Thymus (tissue), 11 donors: ENCODE measurements around the gene NBAS. TPM values are rescaled to one million over a fixed set of nuclear protein-coding genes. Genes with fewer than 3 reads are reported as not detected.

ENCODE experiments used
- DNase-seq, 9 donors: peaks; one replicate each; pipeline ENCODE4 v3.0.0-alpha.2; 2013; ENCODE audit warnings: low spot score in 9 of 9, low read depth in 6 of 9, missing footprints in 1 of 9
- H3K27ac ChIP-seq, 2 donors: one replicate each; pipeline ENCODE4 v1.5.1; 2013; ENCODE audit warnings: control low read depth in 1 of 2, low read depth in 1 of 2, low read length in 1 of 2, mild to moderate bottlenecking in 1 of 2, moderate library complexity in 1 of 2
- H3K27me3 ChIP-seq, 2 donors: one replicate each; pipeline ENCODE4 v1.5.1; 2013; ENCODE audit warnings: low read length in 1 of 2; ENCODE audit not compliant: control insufficient read depth in 2 of 2, insufficient read depth in 1 of 2
- H3K36me3 ChIP-seq, 2 donors: one replicate each; pipeline ENCODE4 v1.5.1; 2013; ENCODE audit warnings: low read length in 1 of 2, mild to moderate bottlenecking in 1 of 2, moderate library complexity in 1 of 2; ENCODE audit not compliant: control insufficient read depth in 2 of 2, insufficient read depth in 2 of 2
- H3K4me1 ChIP-seq, 2 donors: one replicate each; pipeline ENCODE4 v1.5.1; 2013; ENCODE audit warnings: low read length in 2 of 2; ENCODE audit not compliant: control insufficient read depth in 2 of 2, insufficient read depth in 2 of 2
- H3K4me3 ChIP-seq, 2 donors: one replicate each; pipeline ENCODE4 v1.5.1; 2013; ENCODE audit warnings: low read length in 2 of 2, control low read depth in 1 of 2, mild to moderate bottlenecking in 1 of 2
- H3K9me3 ChIP-seq, 2 donors: one replicate each; pipeline ENCODE4 v1.5.1; 2013; ENCODE audit warnings: low read length in 1 of 2, mild to moderate bottlenecking in 1 of 2; ENCODE audit not compliant: control insufficient read depth in 2 of 2, insufficient read depth in 1 of 2
- WGBS: extraction: QIAGEN DNeasy Blood & Tissue Kit; methylation state at CpG from one replicate; pipeline ENCODE4 v1.1.7; 2013; 5-methylcytosine and 5-hydroxymethylcytosine counted together
- polyA plus RNA-seq: library from polyadenylated mRNA; stranded (reverse); fragments of 200-250 nt; gene quantifications from one replicate; pipeline ENCODE4 v1.2.3, GENCODE V29; 2013
- total RNA-seq: library from RNA; stranded (reverse); fragments of 120-200 nt; gene quantifications from one replicate; pipeline ENCODE4 v1.2.4, GENCODE V29; 2013
- donor health status: healthy.

Gene NBAS
- total and polyA plus RNA-seq, 2 donors, result 31.4 to 36.9 TPM

DNA sequence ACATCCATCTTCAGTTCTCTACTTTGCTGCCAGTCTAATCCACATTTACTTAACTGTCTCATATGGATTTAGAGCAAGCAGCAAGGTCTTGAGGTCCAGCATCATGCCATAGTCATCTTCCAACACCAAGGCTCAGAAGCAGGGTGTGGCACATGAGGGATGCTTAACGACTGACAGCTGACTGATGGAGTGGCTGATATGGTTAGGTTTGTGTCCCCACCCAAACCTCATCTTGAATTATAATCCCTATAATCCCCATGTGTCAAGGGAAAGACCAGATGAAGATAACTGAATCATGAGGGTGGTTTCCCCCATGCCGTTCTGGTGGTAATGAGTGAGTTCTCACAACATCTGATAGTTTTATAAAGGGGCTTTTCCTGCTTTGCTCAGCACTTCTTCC lies 257.3 kb downstream of the NBAS start:
- Histone ChIP-seq H3K9me3 (no peaks in the 10 kb centered on the region), H3K4me3 (no peak overlapping the region), H3K27me3 (no peaks in the 10 kb centered on the region), H3K4me1 (peaks cover 24 to 28% of the 10 kb centered on the region in 2 donors), H3K36me3 (peaks cover 0 to 11% of the 10 kb centered on the region in 2 donors), H3K27ac (no peak overlapping the region)
- 94% methylated on average over 2 of the region's 2 CpGs for WGBS
- no peak for DNase-seq

- 96% methylated on average over 3 of the region's 3 CpGs for WGBS
- Histone ChIP-seq H3K4me1 (peaks cover 24 to 31% of the 10 kb centered on the region in 2 donors), H3K27me3 (no peaks in the 10 kb centered on the region), H3K4me3 (no peak overlapping the region), H3K27ac (no peak overlapping the region), H3K36me3 (peaks cover 0 to 8% of the 10 kb centered on the region in 2 donors), H3K9me3 (no peaks in the 10 kb centered on the region)
- no peak for DNase-seq
Measured at GRCh38 chr2:15302154-15302553, 259.0 kb downstream of the NBAS start.

DNA sequence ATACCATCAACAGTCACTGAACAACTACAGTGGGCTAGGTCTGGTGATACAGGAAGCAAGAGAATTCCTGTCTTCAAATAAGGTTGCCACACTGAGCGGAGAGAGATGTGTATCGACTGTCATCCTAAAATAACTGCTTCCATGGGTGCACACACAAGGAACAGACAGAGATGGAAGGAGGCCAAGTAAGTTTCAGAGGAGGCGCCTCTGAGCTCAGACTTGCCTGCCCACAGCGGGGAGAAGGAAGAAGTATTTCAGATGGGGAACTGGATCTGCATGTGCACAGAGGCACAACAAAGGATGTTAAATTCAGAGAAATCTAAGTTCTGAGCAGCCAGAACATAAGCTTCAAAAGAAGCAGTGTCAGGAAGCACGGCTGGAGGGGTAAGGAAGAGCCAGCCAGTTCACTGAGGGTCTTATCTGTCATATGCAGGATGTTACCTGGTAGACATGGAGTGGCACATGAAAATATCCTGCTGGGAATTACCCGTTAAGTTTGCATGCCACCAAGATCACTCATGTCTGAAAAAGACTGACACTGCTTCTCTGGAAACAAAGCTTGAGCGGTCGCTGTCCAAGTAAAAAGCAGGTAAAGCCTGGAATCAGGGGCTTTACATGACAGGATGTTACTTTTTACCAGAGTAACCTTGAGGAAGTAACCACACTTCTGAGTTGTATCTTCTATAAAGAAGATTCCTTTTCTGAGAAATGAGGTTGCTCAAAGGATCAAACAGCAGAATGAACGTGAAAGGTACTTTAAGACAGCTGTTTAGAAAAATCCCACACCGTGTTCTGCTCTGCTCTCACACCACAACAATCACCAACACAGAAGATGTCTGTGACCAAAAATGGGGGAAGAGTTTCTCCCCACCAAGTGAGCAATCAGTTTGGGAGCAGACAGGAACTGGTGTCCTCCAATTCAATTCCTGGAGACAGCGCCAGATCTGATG lies 260.2 kb downstream of the NBAS start:
- DNase-seq, result peak in 6 of 9 donors; percentile 14 to 76 (median 28)
- H3K36me3 ChIP-seq, result peaks cover 0 to 3% of the 10 kb centered on the region in 2 donors
- no peak overlapping the region for H3K4me3 ChIP-seq
- no peaks in the 10 kb centered on the region for H3K9me3 ChIP-seq
- H3K4me1 ChIP-seq, result peaks cover 24 to 31% of the 10 kb centered on the region in 2 donors
- no peaks in the 10 kb centered on the region for H3K27me3 ChIP-seq
- 35% methylated on average over 11 of the region's 11 CpGs for WGBS
- H3K27ac ChIP-seq, result peak overlapping the region; percentile 42 to 75

- H3K4me3 ChIP-seq, result no peak overlapping the region
- WGBS, result 96% methylated on average over 4 of the region's 4 CpGs
- H3K9me3 ChIP-seq, result no peaks in the 10 kb centered on the region
- H3K36me3 ChIP-seq, result peaks cover 0 to 3% of the 10 kb centered on the region in 2 donors
- peak overlapping the region in 1 of 2 donors; percentile 75 for H3K27ac ChIP-seq
- no peak for DNase-seq
- H3K27me3 ChIP-seq, result no peaks in the 10 kb centered on the region
- H3K4me1 ChIP-seq, result peaks cover 24 to 31% of the 10 kb centered on the region in 2 donors
Measured at GRCh38 chr2:15299904-15300520, 261.1 kb downstream of the NBAS start.

DNA sequence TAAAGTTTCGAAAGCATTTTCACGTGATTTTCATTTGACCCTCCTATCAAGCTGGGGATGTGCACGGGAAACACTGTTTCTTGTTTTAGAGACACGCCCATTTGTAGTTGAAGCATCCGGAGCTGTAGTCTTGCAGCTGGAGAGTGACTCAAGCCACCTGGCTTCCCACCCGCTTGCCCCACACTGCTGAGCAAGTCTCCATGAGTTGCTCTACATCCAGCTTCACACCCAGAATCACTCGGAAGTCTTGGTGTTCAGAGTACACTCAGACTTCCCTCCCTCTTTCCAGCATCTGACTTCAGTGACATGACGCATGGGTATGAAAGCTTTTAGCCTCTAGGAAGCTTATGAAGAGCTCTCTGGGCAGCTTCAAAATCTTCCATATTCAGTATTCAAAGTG lies 262.4 kb downstream of the NBAS start:
- WGBS, result 56% methylated on average over 8 of the region's 8 CpGs
- Histone ChIP-seq H3K4me1 (peaks cover 24 to 31% of the 10 kb centered on the region in 2 donors), H3K36me3 (peaks cover 0 to 3% of the 10 kb centered on the region in 2 donors), H3K4me3 (no peak overlapping the region), H3K27ac (peak overlapping the region in 1 of 2 donors; percentile 71), H3K27me3 (no peaks in the 10 kb centered on the region), H3K9me3 (no peaks in the 10 kb centered on the region)
- DNase-seq, result peak in 5 of 9 donors; percentile 14 to 73 (median 31)

GRCh38 chr2:15293262-15293937 lies 267.7 kb downstream of the NBAS start:
- 98% methylated on average over 3 of the region's 3 CpGs for WGBS

DNA sequence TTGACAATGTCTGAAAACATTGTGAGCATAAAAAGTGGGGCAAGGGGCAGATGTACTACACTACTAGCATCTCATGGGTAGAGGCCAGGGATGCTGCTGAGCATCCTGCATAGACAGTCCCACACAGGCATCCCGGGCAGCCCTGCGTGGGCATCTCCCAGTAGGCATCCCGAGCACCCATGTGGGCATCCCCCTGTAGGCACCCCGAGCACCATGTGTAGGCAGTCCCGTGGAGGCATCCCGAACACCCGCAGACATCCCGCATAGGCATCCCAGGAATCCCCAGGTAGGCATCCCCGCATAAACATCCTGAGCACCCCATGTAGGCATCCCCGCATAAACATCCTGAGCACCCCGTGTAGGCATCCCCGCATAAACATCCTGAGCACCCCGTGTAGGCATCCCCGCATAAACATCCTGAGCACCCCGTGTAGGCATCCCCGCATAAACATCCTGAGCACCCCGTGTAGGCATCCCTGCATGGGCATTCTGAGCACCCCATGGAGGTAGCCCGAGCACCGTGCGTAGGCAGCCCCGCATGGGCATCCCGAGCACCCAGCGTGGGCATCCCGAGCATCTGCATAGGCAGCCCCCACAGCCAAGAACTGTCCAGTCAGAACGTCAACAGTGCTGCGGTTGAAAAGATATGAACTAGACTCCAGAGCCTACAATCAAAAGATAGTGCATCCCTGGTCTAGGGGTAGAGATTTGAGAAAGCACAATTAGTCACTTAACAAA lies 273.5 kb downstream of the NBAS start:
- H3K36me3 ChIP-seq, result peaks cover 0 to 22% of the 10 kb centered on the region in 2 donors
- H3K27me3 ChIP-seq, result no peaks in the 10 kb centered on the region
- WGBS, result 97% methylated on average over 26 of the region's 26 CpGs
- H3K9me3 ChIP-seq, result no peaks in the 10 kb centered on the region
- H3K4me3 ChIP-seq, result no peak overlapping the region
- H3K4me1 ChIP-seq, result no peaks in the 10 kb centered on the region
- no peak for DNase-seq
- H3K27ac ChIP-seq, result no peak overlapping the region

More at GRCh38 chr2:15293262-15293937, 267.7 kb downstream of the NBAS start:
- no peaks in the 10 kb centered on the region for H3K9me3 ChIP-seq
- H3K4me3 ChIP-seq, result no peak overlapping the region
- H3K27ac ChIP-seq, result no peak overlapping the region
- no peaks in the 10 kb centered on the region for H3K4me1 ChIP-seq
- peaks cover 0 to 12% of the 10 kb centered on the region in 2 donors for H3K36me3 ChIP-seq
- H3K27me3 ChIP-seq, result no peaks in the 10 kb centered on the region
- DNase-seq, result no peak

- 96% methylated on average over 1 of the region's 1 CpG for WGBS
- H3K4me3 ChIP-seq, result no peak overlapping the region
- no peaks in the 10 kb centered on the region for H3K27me3 ChIP-seq
- no peak for DNase-seq
- no peaks in the 10 kb centered on the region for H3K4me1 ChIP-seq
- H3K9me3 ChIP-seq, result no peaks in the 10 kb centered on the region
- no peak overlapping the region for H3K27ac ChIP-seq
- H3K36me3 ChIP-seq, result peaks cover 0 to 10% of the 10 kb centered on the region in 2 donors
Measured at GRCh38 chr2:15284614-15285013, 276.5 kb downstream of the NBAS start.
